Measurements from ENCODE around the gene ETS1. TPM values are rescaled to one million over a fixed set of nuclear protein-coding genes. Genes with fewer than 3 reads are reported as not detected.

Gene ETS1, protein sequence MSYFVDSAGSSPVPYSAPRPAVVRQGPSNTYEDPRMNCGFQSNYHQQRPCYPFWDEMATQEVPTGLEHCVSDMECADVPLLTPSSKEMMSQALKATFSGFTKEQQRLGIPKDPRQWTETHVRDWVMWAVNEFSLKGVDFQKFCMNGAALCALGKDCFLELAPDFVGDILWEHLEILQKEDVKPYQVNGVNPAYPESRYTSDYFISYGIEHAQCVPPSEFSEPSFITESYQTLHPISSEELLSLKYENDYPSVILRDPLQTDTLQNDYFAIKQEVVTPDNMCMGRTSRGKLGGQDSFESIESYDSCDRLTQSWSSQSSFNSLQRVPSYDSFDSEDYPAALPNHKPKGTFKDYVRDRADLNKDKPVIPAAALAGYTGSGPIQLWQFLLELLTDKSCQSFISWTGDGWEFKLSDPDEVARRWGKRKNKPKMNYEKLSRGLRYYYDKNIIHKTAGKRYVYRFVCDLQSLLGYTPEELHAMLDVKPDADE
- total RNA-seq: 10 to 100 TPM; 15.2 to 30.0 TPM

DNA sequence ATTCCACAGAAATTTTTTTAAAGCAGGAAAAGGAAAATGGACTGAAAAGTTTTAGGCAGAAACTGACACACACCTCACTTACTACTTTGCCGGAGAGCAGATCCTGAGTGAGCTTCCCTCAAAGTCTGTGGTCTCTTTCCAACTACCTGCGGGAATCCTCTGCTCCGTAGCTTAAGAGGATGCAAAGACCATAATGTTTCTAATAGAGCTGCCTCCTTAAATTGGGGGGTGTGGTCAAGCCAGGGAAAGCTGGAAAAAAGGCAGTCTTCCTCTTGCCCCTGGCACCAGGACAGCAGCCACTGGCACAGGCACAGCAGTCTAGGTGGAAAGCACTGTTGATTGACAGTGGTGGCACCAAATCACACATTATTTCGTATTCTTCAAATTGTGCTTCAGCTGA is at the start of gene ETS1:
Gene ETS1, minus strand, starts transcription at position 144 of the 400 bp plus-strand sequence. CDS start 14,428 bp downstream, outside the sequence.
- intact Hi-C loops (cut with DNase I): no loop called here
- no peak for DNase-seq (ENCODE audit: low spot score)
- no peaks in the 10 kb centered on the region for H3K36me3 ChIP-seq
- H3K4me1 ChIP-seq (replicated peaks): no peaks in the 10 kb centered on the region
- no peak within 1 kb of the TSS for H3K27ac ChIP-seq
- WGBS: 28% methylated on average over 4 of the region's 4 CpGs
- H3K4me3 ChIP-seq: no peak within 1 kb of the TSS
- no peak for TF ChIP-seq POLR2A (IDR thresholded peaks at IDR 0.05)
- no peaks in the 10 kb centered on the region for H3K9me3 ChIP-seq
- H3K27me3 ChIP-seq (replicated peaks; ENCODE audit: insufficient read depth): peaks cover 3% of the 10 kb centered on the region

DNA sequence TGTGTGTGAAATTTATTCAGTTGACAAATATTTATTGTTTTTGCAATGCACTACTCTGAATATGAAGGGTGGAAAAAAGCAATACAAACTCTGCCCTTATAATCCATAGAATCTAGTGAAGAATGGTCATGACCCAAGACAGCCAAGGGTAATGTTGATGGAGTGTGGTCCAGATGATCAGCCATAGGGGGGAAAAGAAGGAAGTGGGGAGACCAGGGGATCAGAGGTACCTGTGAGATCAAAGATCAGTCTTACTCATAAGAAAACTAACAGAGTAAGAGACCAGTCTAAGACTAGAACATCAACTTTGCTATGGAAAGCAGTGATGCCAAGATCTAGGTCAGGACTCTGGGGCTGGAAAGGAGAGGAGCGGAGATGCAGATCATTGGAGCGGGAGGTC is 47.0 kb upstream of the ETS1 start:
- 95% methylated on average over 2 of the region's 2 CpGs for WGBS
- TF ChIP-seq POLR2A (IDR thresholded peaks at IDR 0.05) (no peak), POLR2AphosphoS5 (IDR thresholded peaks at IDR 0.05) (no peak)
- Histone ChIP-seq H3K4me1 (replicated peaks) (no peaks in the 10 kb centered on the region), H3K27ac (no peak overlapping the region), H3K9me3 (no peaks in the 10 kb centered on the region), H3K36me3 (no peaks in the 10 kb centered on the region), H3K4me3 (no peak overlapping the region), H3K27me3 (replicated peaks; ENCODE audit: insufficient read depth) (no peaks in the 10 kb centered on the region)
- no peak for DNase-seq (ENCODE audit: low spot score)
- intact Hi-C loops (cut with DNase I): loop anchor here (5.0 kb wide), 1 partner anchor 462 kb away; no protein-coding TSS in a partner anchor

DNA sequence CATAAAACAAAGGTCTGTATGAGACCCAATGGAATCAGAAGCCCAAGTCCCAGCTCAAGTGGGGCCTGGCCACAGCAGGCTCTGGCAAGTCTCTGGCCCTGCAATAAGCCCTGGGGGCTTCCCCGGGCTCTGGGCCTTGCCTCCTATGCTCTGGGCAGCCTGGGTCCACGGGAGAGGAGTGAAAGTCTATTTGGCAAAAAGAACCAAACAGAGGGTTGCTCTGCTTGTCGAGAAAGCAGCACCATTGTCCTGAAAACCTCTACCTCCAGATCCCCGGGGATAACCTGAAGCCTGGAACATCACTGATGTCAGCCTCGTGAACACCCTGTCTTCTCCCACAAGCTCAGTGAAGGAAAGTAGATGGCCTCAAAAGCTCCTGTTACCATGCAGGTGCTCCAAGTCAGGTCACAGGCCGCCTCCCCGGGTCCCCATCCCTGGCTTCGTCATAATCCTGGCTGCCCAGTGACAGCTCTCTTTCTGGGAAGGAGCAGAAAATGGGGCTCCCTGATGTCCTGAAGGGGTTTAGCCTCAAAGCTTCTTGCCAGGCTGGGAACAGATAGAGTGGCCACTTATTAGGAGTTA is 46.1 kb upstream of the ETS1 start:
- WGBS: 82% methylated on average over 8 of the region's 8 CpGs
- Histone ChIP-seq H3K36me3 (no peaks in the 10 kb centered on the region), H3K4me3 (no peak overlapping the region), H3K4me1 (replicated peaks) (no peaks in the 10 kb centered on the region), H3K27ac (no peak overlapping the region), H3K9me3 (no peaks in the 10 kb centered on the region), H3K27me3 (replicated peaks; ENCODE audit: insufficient read depth) (no peaks in the 10 kb centered on the region)
- intact Hi-C loops (cut with DNase I): loop anchor here (2.0 to 5.0 kb wide), 3 partner anchors 197 to 461 kb away; no protein-coding TSS in a partner anchor
- TF ChIP-seq CTCF (IDR thresholded peaks at IDR 0.05): no peak
- TF ChIP-seq POLR2A (IDR thresholded peaks at IDR 0.05): no peak
- no peak for TF ChIP-seq POLR2AphosphoS5 (IDR thresholded peaks at IDR 0.05)
- DNase-seq (ENCODE audit: low spot score): no peak

DNA sequence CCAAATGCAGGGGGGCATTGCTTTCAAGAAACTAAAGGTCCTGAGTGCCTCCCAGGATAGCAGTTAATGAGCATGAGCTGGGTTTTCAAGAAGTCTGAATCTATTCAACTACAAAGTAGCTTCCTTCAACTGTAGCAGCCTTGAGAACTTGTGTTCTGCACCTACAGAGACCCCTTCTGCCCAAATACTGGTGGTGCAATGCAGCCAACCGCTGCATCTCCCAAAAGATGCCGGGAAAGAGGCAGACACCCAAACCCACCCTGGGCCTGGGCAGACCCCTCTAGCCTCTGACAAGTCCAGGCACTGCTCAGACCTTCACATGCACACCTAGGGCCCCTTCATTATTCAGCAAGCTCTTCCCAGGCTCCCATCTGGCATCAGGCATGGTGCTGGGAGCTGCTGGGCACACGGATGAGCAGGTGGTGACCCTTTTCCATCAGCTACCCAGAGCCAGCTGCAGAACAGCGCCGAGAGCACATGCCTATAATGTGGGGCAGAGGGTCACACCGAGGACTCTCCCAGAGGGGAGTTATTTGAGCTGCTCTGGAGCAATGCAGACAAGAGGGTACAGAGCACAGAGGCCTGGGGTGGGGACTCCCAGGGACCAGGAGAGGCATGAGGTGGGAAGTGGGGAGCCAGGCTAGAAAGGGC is 44.9 kb upstream of the ETS1 start:
- no peak for DNase-seq (ENCODE audit: low spot score)
- no peaks in the 10 kb centered on the region for H3K27me3 ChIP-seq (replicated peaks; ENCODE audit: insufficient read depth)

More for the DNA sequence above, 44.9 kb upstream of the ETS1 start:
- TF ChIP-seq CTCF (IDR thresholded peaks at IDR 0.05) (peak in 3 of 4 experiments; percentile 11 to 61 (median 55)), POLR2A (IDR thresholded peaks at IDR 0.05) (no peak), POLR2AphosphoS5 (IDR thresholded peaks at IDR 0.05) (no peak)
- no peak overlapping the region for H3K4me3 ChIP-seq
- intact Hi-C loops (cut with DNase I): loop anchor here (2.0 to 5.0 kb wide), 3 partner anchors 199 to 460 kb away; no protein-coding TSS in a partner anchor
- no peaks in the 10 kb centered on the region for H3K9me3 ChIP-seq
- WGBS: 39% methylated on average over 6 of the region's 6 CpGs
- H3K4me1 ChIP-seq (replicated peaks): no peaks in the 10 kb centered on the region
- no peak overlapping the region for H3K27ac ChIP-seq
- no peaks in the 10 kb centered on the region for H3K36me3 ChIP-seq

Data from prostate gland (tissue), 2 donors.